ENCODE measurements around the gene SUSD3.
"Not testable (repeated sequence)": the region's sequence is repeated elsewhere in the genome, so short reads cannot be mapped to it uniquely, and the experiment has no call there.

SUSD3 gene

DNA sequence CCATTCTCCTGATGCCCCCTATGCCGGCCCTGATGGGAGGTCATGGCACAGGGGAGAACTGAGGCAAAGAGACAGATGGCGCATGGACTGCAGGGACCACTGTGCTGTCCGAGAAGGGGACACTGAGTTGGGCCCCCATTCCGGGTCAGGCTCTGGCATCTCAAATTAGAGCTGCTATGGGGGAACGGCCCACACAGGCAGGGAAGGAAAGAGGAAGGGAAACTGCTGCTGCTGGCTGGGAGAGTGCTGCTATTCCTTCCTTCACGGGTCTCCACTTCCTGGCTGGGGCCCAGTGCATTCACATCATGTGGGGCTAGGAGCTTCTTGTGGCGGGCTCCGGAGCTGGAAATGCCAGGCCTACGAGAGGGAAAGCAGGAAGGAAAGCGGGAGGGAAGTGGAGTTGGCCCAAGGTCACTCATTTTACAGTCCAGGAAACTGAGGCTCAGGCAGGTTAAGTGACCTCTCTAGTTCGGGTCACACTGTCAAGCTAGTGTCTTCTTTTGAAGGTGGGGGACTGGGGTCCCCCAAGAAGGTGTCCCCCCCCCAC is 36.2 kb downstream of the SUSD3 start:
- FAIRE-seq = no peak

DNA sequence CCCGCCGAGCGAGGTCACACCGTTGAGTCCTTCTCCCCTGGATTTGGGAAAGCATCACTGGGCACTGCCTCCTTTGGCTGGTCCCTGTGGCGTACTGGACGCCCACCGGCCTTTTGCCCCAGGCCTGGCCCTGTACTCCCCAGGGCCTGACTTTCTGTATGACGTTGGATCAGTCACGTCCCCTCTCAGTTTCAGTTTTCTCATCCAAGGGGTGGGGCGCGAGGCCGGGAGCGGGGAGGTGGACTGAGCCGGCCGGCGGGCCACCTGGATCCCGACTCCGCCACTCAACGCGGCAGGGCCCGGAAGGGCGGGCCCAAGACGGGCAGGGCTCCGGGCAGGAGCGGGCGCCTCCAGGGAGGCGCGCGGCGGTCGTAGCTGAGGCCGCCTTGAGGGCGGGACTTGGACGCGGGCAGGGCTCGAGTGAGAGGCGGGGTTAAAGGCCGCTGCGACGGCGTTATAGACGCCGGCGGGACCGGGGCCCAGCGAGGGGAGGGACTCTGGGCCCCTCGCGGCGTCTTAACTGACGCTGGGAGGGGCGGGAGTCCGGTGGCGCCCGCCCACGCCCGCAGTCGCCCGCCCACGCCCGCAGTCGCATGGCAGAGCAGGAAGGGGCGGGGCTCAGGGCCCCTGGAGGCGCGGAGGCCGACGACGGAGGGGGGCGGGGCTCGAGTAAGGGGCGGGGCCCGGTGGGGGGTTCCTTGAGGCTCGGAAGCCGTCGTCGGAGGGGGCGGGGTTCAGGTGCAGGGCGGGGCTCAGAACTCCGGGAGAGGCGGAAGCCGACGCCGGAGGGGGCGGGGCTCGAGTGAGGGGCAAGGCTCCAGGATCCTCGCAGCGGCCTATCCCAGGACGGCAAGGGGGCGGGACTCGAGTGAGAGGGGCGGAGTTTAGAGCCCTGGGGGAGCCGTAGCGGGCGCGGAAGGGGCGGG is 37.0 kb downstream of the SUSD3 start:
- FAIRE-seq = no peak

DNA sequence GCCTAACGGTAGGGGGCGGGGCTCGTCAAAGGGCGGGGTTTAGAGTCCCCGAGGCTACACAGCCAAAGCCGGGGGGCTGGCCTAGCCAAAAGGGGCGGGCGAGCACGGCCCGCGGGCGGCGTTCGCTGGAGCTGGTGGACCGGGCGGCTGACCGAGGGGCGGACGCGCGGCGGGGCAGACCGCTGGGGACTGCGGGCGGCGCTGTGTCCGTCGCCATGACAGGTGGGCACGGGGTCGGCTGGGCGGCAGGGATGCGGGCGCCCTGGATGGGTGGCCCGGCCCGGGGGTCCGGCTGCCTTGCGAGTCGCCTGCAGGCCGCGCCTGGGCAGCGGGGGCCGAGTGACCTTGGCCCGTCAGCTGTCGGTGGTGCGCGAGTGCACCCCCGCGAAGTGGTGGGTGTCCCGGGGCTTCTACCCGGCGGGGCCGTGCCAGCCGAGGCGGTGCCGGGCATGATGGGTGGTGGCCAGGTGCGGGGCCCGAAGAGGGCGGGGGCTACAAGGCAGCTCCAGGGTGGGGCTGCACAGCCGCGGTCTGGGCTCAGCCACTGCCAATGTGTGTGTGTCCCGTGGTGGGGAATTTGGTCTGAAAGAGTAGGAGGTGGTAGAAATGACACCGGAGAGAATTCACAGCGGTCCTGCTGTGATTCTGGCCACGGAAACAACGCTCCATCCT is 37.8 kb downstream of the SUSD3 start, which contains the start of gene CARD19:
Gene CARD19, plus strand, starts transcription at position 87 of the 672 bp plus-strand sequence. Its CDS starts 129 bp downstream, at position 216.
- no peak for FAIRE-seq

GRCh38 chr9:93096811-93097382 is 38.4 kb downstream of the SUSD3 start:
- no peak for FAIRE-seq

DNA sequence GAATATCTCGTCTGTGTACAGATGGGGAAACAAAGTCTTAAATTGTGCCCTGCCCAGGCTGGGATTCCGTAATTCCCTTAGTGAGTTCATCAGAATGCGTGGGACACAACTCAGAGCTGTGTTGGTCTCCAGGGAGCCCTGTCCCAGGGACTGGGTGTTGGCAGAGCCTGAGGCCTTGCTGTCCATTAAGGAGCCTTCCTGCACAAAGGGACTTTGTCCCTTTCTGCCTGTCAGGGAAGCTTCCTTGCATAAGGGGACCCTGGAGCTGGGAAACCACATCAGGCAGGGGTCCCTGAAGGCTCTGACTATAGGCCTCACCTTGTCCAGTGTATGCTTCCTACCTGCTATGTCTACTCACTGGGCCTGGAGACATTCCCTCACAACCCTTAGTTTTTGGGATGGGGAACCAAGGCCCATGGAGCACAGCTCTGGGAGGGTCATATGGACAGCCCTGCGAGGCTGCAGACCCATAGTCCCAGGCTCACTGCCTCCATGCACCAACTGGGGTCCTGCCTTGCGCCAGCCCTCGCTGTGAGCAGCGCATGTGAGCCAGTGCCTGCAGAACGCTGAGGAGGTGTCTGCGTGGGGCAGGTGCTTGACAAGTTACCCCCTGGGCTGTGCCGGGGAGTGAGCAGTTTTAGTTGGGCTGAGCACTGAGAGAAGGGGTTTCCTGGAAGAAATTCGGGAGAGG is 39.2 kb downstream of the SUSD3 start:
- no peak for FAIRE-seq

DNA sequence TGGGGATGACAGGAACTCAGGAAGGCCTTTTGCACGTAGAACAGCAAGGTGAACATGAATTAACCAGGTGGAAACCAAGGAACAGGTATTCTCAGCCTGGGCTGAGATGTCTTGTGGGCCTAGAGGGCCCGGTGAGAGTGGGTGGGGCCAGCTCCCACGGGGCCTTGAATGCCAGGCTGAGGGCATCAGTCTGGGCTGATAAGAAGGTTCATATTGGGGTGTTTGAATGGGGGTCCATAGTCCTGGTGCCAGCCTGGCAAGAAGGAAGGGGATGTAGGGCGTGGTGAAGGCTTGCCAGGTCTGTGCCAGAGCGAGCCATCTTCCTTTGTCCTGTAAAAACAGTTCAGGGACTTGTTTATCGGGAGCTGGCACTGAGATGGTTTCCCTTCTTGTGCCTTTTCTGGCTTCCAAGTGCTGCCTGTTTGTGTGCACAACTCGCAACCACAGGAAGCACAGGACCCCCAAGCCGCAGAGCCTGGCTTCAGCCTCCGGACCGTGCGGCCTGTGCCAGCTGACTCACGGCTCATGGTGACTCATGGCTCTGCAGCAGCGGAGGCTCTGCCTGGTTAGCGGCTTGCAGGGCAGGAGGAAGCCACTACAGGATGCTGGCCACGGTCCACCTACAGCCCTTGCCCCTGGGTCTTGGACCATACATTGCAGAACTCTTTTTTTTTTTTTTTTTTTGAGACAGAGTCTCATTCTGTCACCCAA is 39.9 kb downstream of the SUSD3 start:
- no peak for FAIRE-seq

- FAIRE-seq = no peak
Observed at GRCh38 chr9:93099551-93100275, 41.2 kb downstream of the SUSD3 start.

DNA sequence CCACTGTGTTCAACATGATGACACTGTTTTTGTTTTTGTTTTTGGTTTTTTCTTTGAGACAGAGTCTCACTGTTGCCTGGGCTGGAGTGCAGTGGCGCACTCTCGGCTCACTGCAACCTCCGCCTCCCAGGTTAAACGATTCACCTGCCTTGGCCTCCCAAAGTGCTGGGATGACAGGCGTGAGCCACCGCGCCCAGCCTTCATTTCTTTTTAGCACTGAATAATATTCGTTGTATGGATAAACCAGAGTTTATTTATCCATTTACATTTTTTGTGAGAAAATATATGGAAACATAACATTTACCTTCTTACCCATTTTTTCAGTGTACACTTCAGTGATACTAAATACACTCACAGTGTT is 41.8 kb downstream of the SUSD3 start:
- no peak for FAIRE-seq

GRCh38 chr9:93101086-93101485 is 42.6 kb downstream of the SUSD3 start:
- FAIRE-seq = not testable (repeated sequence)

DNA sequence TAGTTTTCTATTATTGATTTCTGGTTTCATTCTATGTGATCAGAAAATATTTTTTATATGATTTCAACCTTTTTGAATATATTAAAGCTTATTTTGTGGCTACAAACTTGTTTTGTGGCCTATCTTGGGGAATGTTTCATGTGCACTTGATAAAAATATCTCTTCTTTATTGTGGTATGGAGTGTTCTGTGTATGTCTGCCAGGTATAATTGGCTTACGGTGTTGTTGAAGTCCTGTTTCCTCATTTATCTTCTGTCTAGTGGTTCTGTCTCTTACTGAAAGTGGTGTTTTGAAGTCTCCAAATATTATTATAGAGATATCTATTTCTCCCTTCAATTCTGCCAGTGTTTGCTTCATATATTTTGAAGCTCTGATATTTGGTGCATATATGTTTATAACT is 47.1 kb downstream of the SUSD3 start:
- FAIRE-seq = no peak

- no peak for FAIRE-seq
Observed at GRCh38 chr9:93107151-93107824, 48.8 kb downstream of the SUSD3 start.

DNA sequence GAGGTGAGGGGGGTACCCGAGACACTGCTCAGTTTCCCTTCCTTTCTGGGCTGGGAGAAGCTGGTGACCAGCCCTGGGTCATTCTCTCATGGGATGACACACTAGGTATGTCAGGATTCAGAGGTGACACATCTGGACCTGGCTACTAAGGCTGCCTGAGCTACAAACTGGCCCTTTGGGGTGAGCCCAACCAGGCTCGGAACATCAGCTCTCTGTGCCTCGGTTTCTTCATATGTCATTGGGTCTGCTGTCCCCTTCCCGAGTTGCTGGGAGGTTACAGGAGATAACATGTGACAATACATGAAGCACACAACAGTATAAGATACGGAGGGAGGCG is 49.3 kb downstream of the SUSD3 start:
- FAIRE-seq = no peak

DNA sequence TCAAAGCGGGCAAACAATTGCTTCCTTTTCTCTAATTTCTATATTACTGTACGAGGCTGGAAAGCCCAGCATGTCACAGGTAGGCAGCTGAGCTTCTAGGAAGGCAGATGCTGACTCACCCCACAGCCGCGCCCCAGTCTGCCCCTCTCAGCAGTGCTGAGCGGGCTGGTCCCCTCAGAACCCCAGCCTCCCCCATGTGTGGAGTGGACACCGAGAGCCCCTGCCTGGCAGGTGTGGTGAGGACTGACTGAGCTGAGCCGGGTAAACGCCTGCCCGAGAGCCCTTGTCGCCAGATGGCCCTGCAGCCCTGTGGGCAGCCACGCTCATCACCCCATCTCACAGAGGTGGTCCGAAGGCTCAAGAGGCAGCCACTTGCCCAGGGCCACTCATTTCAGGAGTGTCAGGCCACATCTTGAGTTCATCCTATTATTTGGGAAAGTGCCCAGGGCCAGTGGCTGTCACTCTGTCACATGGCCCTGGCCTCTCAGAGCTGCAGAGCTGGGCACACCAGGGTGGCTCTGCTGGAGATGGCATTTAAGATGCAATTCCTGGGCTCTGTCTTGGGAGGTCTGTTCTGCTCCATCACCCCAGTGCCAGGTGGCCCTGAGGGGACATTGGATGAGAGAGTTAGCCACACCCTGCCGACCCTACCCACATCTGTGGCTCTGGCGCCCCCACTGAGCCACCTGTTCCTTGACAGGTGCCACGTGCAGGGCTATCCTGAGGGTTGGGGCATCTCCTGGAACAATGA is 50.0 kb downstream of the SUSD3 start:
- no peak for FAIRE-seq

- FAIRE-seq = no peak
Observed at GRCh38 chr9:93110311-93110855, 51.9 kb downstream of the SUSD3 start.

DNA sequence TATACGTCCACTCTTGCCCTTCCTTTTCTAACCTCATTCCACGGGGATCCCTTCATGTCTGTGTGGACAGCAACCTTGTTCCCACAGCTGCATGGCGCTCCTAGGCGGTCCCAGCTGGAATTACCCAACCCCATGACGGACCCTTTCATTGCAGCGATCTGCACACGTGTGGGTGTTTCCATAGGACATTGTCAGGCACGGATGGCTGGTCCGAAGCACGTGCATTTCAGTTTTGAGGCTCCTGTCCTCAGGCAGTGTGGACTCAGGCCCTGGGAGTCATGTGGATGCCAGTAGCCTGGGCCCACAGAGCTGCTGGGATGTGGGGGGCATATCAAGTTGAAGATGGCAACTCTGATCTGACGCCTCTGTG is 52.5 kb downstream of the SUSD3 start:
- no peak for FAIRE-seq

GRCh38 chr9:93111371-93112115 is 53.0 kb downstream of the SUSD3 start:
- no peak for FAIRE-seq

DNA sequence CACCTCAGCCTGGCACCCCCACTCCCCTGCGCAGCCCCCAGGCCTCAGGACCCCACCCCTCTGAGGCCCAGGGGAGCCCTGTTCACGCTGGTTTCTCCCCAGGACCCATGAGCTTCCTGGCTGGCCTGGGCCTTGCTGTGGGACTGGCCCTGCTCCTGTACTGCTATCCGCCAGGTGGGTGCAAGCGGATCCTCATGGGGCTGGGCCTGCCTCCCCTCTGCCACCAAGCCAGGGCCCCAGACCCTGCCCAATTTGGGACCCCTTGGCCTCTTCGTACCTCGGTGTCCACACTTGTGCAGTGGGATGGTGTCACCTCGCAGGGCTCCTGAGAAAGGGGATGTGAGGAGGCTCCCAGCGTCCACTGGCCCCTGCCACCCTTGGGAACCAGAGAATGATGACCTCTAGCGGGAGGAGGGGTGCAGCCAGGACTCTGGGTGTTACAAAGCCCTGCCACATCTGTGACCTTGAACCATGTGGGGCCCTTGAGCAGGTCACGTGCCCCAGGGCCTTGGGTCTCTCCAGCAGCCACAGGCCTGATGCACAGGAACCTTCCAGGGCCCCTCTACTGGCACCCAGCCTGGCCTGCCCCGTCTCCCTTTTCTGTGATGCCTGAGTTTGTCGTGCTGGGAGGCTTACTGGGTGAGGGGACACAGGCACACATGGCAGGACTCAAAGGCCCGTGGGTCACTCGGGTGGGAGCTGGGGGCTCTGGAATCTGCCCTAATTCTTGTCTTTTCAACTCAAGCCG is 53.8 kb downstream of the SUSD3 start:
- no peak for FAIRE-seq

DNA sequence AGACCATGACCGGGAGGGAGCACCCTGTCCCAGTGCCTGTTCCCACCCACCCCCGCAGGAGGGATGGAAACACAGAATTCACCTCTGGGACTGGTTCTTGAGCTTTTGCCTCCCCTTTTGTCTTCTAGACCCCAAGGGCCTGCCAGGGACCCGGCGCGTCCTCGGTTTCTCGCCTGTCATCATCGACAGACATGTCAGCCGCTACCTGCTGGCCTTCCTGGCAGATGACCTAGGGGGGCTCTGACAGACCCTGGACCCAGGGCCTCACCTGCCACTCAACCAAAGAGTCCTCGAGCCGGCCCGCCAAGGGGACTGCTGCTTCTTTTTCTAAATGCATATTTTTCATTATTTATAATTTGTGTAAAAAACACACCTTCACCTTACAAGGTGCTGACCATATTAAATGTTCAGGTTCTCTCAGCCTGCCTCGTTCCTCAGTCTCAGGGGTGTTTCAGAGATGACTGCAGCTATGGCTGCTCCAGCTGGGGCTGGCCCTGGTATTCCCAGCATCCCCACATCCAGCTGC is 54.4 kb downstream of the SUSD3 start:
- FAIRE-seq = no peak
